HUES64 (cell line): ENCODE data around the gene ZCCHC24. TPM values are rescaled to one million over a fixed set of nuclear protein-coding genes. Genes with fewer than 3 reads are reported as not detected.

Source experiments
- H3K27ac ChIP-seq: 2 replicates; pipeline ENCODE4 v1.7.0; 2013; ENCODE audit warnings: low read depth, low read length, inconsistent platforms
- H3K27me3 ChIP-seq: 2 replicates; pipeline ENCODE4 v1.6.1; 2013; ENCODE audit warnings: mild to moderate bottlenecking, low read length; ENCODE audit not compliant: insufficient read depth
- H3K36me3 ChIP-seq: 2 replicates; pipeline ENCODE4 v1.6.1; 2013; ENCODE audit warnings: mild to moderate bottlenecking, low read length; ENCODE audit not compliant: insufficient read depth
- H3K4me1 ChIP-seq: 2 replicates; pipeline ENCODE4 v1.6.1; 2013; ENCODE audit warnings: mild to moderate bottlenecking, low read length, moderate library complexity; ENCODE audit not compliant: insufficient read depth
- H3K4me3 ChIP-seq: 2 replicates; pipeline ENCODE4 v1.5.1; 2013; ENCODE audit warnings: mild to moderate bottlenecking, low read length, moderate library complexity
- H3K9ac ChIP-seq: 2 replicates; pipeline ENCODE4 v1.6.1; 2013; ENCODE audit warnings: mild to moderate bottlenecking, low read depth, low read length
- H3K9me3 ChIP-seq: 2 replicates; pipeline ENCODE4 v1.6.1; 2013; ENCODE audit warnings: low read depth, low read length; ENCODE audit not compliant: insufficient read depth
- WGBS: fragments of 150-250, 120-280 bp; methylation state at CpG from one replicate; pipeline ENCODE4 v1.1.7; 2013; ENCODE audit warnings: missing lambda C conversion rate; 5-methylcytosine and 5-hydroxymethylcytosine counted together
- polyA plus RNA-seq, 2 experiments: library from polyadenylated mRNA; stranded (reverse); fragments of 50-300 nt; gene quantifications; one replicate each; pipeline ENCODE4 v1.2.3, GENCODE V29; 2013

Gene ZCCHC24
- 5.4 TPM for polyA plus RNA-seq (2013, experiment 1 of 2)
- polyA plus RNA-seq (2013, experiment 2 of 2), result 8.3 TPM

- Histone ChIP-seq H3K27ac (no peak within 1 kb of the TSS; the same call in 1 of the 2 replicates), H3K4me3 (peak within 1 kb of the TSS; percentile 75), H3K36me3 (no peaks in the 10 kb centered on the region), H3K27me3 (peaks cover 38% of the 10 kb centered on the region), H3K4me1 (peaks cover 11% of the 10 kb centered on the region), H3K9me3 (no peaks in the 10 kb centered on the region), H3K9ac (peak within 1 kb of the TSS; percentile 53)
- WGBS, result under 1% methylated on average over 93 of the region's 95 CpGs
Measured at GRCh38 chr10:79445161-79445976, at the start of gene ZCCHC24. Gene ZCCHC24 (minus strand): TSS chr10:79445624. CDS start chr10:79445440, 184 bp downstream.

GRCh38 chr10:79493806-79494205 lies 48.4 kb upstream of the ZCCHC24 start:
- H3K9me3 ChIP-seq, result no peaks in the 10 kb centered on the region
- H3K27me3 ChIP-seq, result no peaks in the 10 kb centered on the region
- no peaks in the 10 kb centered on the region for H3K36me3 ChIP-seq
- no peaks in the 10 kb centered on the region for H3K4me1 ChIP-seq
- H3K9ac ChIP-seq, result no peak overlapping the region
- H3K27ac ChIP-seq, result no peak overlapping the region
- WGBS, result 85% methylated on average over 1 of the region's 1 CpG
- H3K4me3 ChIP-seq, result no peak overlapping the region

- Histone ChIP-seq H3K4me1 (peaks cover 3% of the 10 kb centered on the region; the same call in 1 of the 2 replicates), H3K4me3 (no peak overlapping the region), H3K9me3 (no peaks in the 10 kb centered on the region), H3K36me3 (no peaks in the 10 kb centered on the region), H3K9ac (no peak overlapping the region), H3K27me3 (no peaks in the 10 kb centered on the region), H3K27ac (no peak overlapping the region)
- WGBS, result 82% methylated on average over 3 of the region's 3 CpGs
Measured at GRCh38 chr10:79492839-79493238, 47.4 kb upstream of the ZCCHC24 start.

- no peaks in the 10 kb centered on the region for H3K27me3 ChIP-seq
- no peaks in the 10 kb centered on the region for H3K36me3 ChIP-seq
- whole genome bisulfite sequencing, result 95% methylated on average over 6 of the region's 6 CpGs
- no peak overlapping the region for H3K4me3 ChIP-seq
- H3K9ac ChIP-seq, result no peak overlapping the region
- H3K9me3 ChIP-seq, result no peaks in the 10 kb centered on the region
- peaks cover 4% of the 10 kb centered on the region; the same call in 1 of the 2 replicates for H3K4me1 ChIP-seq
- H3K27ac ChIP-seq, result no peak overlapping the region
Measured at GRCh38 chr10:79492256-79492655, 46.8 kb upstream of the ZCCHC24 start.

- Histone ChIP-seq H3K4me3 (no peak overlapping the region), H3K36me3 (no peaks in the 10 kb centered on the region), H3K9me3 (no peaks in the 10 kb centered on the region), H3K27ac (no peak overlapping the region), H3K4me1 (peaks cover 4% of the 10 kb centered on the region; the same call in 1 of the 2 replicates), H3K27me3 (no peaks in the 10 kb centered on the region), H3K9ac (no peak overlapping the region)
- WGBS, result 93% methylated on average over 6 of the region's 6 CpGs
Measured at GRCh38 chr10:79491143-79491835, 45.9 kb upstream of the ZCCHC24 start.

- no peaks in the 10 kb centered on the region for H3K36me3 ChIP-seq
- no peak overlapping the region for H3K9ac ChIP-seq
- 86% methylated on average over 9 of the region's 9 CpGs for WGBS
- no peak overlapping the region for H3K27ac ChIP-seq
- H3K4me1 ChIP-seq, result peaks cover 4% of the 10 kb centered on the region; the same call in 1 of the 2 replicates
- no peaks in the 10 kb centered on the region for H3K27me3 ChIP-seq
- H3K4me3 ChIP-seq, result no peak overlapping the region
- no peaks in the 10 kb centered on the region for H3K9me3 ChIP-seq
Measured at GRCh38 chr10:79490400-79491142, 45.1 kb upstream of the ZCCHC24 start.

GRCh38 chr10:79488870-79489269 lies 43.4 kb upstream of the ZCCHC24 start:
- no peak overlapping the region for H3K27ac ChIP-seq
- H3K27me3 ChIP-seq, result no peaks in the 10 kb centered on the region
- H3K9ac ChIP-seq, result no peak overlapping the region
- WGBS, result 91% methylated on average over 3 of the region's 3 CpGs
- no peaks in the 10 kb centered on the region for H3K9me3 ChIP-seq
- peaks cover 4% of the 10 kb centered on the region; the same call in 1 of the 2 replicates for H3K4me1 ChIP-seq
- no peak overlapping the region for H3K4me3 ChIP-seq
- H3K36me3 ChIP-seq, result no peaks in the 10 kb centered on the region

- WGBS, result 80% methylated on average over 5 of the region's 5 CpGs
- no peaks in the 10 kb centered on the region for H3K27me3 ChIP-seq
- H3K27ac ChIP-seq, result no peak overlapping the region
- no peaks in the 10 kb centered on the region for H3K9me3 ChIP-seq
- H3K9ac ChIP-seq, result no peak overlapping the region
- peaks cover 4% of the 10 kb centered on the region; the same call in 1 of the 2 replicates for H3K4me1 ChIP-seq
- H3K4me3 ChIP-seq, result no peak overlapping the region
- no peaks in the 10 kb centered on the region for H3K36me3 ChIP-seq
Measured at GRCh38 chr10:79488336-79488735, 42.9 kb upstream of the ZCCHC24 start.

- WGBS, result 32% methylated on average over 10 of the region's 10 CpGs
- H3K27me3 ChIP-seq, result no peaks in the 10 kb centered on the region
- no peaks in the 10 kb centered on the region for H3K9me3 ChIP-seq
- no peak overlapping the region for H3K27ac ChIP-seq
- H3K4me3 ChIP-seq, result no peak overlapping the region
- H3K9ac ChIP-seq, result no peak overlapping the region
- peaks cover 4% of the 10 kb centered on the region; the same call in 1 of the 2 replicates for H3K4me1 ChIP-seq
- H3K36me3 ChIP-seq, result no peaks in the 10 kb centered on the region
Measured at GRCh38 chr10:79487296-79488194, 42.1 kb upstream of the ZCCHC24 start.

- H3K4me3 ChIP-seq, result no peak overlapping the region
- H3K27me3 ChIP-seq, result no peaks in the 10 kb centered on the region
- H3K9ac ChIP-seq, result no peak overlapping the region
- H3K27ac ChIP-seq, result no peak overlapping the region
- WGBS, result 91% methylated on average over 6 of the region's 6 CpGs
- H3K9me3 ChIP-seq, result no peaks in the 10 kb centered on the region
- H3K4me1 ChIP-seq, result peaks cover 4% of the 10 kb centered on the region; the same call in 1 of the 2 replicates
- H3K36me3 ChIP-seq, result no peaks in the 10 kb centered on the region
Measured at GRCh38 chr10:79484476-79484875, 39.1 kb upstream of the ZCCHC24 start.
